ENCODE results near the gene NUP188. TPM values are rescaled to one million over a fixed set of nuclear protein-coding genes. Genes with fewer than 3 reads are reported as not detected.

Gene NUP188
- total RNA-seq, 1 donor from 2014 or later, result 30.1 TPM

- peak; percentile 45 for DNase-seq (ENCODE audit: low spot score)
These were observed 34.2 kb upstream of the NUP188 start for GRCh38 chr9:128913048-128913900.

GRCh38 chr9:128913995-128914772, 33.3 kb upstream of the NUP188 start:
- no peak for DNase-seq (ENCODE audit: low spot score)

- no peak for DNase-seq (ENCODE audit: low spot score)
These were observed 31.3 kb upstream of the NUP188 start for GRCh38 chr9:128916204-128916603.

GRCh38 chr9:128916745-128917144, 30.8 kb upstream of the NUP188 start:
- DNase-seq (ENCODE audit: low spot score), result no peak

GRCh38 chr9:128917151-128917849, 30.2 kb upstream of the NUP188 start:
- peak; percentile 74 for DNase-seq (ENCODE audit: low spot score)

- DNase-seq (ENCODE audit: low spot score), result no peak
These were observed 28.6 kb upstream of the NUP188 start for GRCh38 chr9:128918921-128919320.

GRCh38 chr9:128919402-128920089, 28.0 kb upstream of the NUP188 start:
- no peak for DNase-seq (ENCODE audit: low spot score)

GRCh38 chr9:128920381-128921058, 27.0 kb upstream of the NUP188 start, which contains the start of gene PHYHD1:
Gene PHYHD1 (plus strand): TSS chr9:128920982. CDS start chr9:128922324, 1,342 bp downstream.
- DNase-seq (ENCODE audit: low spot score), result no peak

- peak; percentile 88 for DNase-seq (ENCODE audit: low spot score)
These were observed 25.4 kb upstream of the NUP188 start for GRCh38 chr9:128921881-128922763.

- DNase-seq (ENCODE audit: low spot score), result no peak
These were observed 24.0 kb upstream of the NUP188 start for GRCh38 chr9:128923493-128923883.

GRCh38 chr9:128927731-128928411, 19.6 kb upstream of the NUP188 start:
- DNase-seq (ENCODE audit: low spot score), result peak; percentile 55

- DNase-seq (ENCODE audit: low spot score), result no peak
These were observed 18.9 kb upstream of the NUP188 start for GRCh38 chr9:128928624-128929023.

GRCh38 chr9:128929560-128929959, 17.9 kb upstream of the NUP188 start:
- DNase-seq (ENCODE audit: low spot score), result no peak

GRCh38 chr9:128933731-128934130, 13.8 kb upstream of the NUP188 start:
- no peak for DNase-seq (ENCODE audit: low spot score)

GRCh38 chr9:128936171-128936865, 11.2 kb upstream of the NUP188 start:
- no peak for DNase-seq (ENCODE audit: low spot score)

GRCh38 chr9:128937310-128938165, 10.0 kb upstream of the NUP188 start:
- no peak for DNase-seq (ENCODE audit: low spot score)

- no peak for DNase-seq (ENCODE audit: low spot score)
These were observed 7.1 kb upstream of the NUP188 start for GRCh38 chr9:128940271-128940921.
